ENCODE data around the gene MACO1.

Gene MACO1

GRCh38 chr1:25538191-25538767 is 107.6 kb downstream of the MACO1 start:
- H3K56ac ChIP-seq (ENCODE audit: low read length), result no peak overlapping the region
- H3K4me3 ChIP-seq (ENCODE audit: low read length), result no peak overlapping the region
- no CpG with 5 or more reads among the region's 4 CpGs for WGBS (ENCODE audit: extremely low coverage, insufficient coverage, low lambda C conversion rate)
- no peaks in the 10 kb centered on the region for H3K27me3 ChIP-seq (ENCODE audit: insufficient read depth, low read length, poor library complexity)
- DNase-seq, result no peak
- no peak overlapping the region for H3K27ac ChIP-seq (ENCODE audit: low read depth, low read length)
- H3K9ac ChIP-seq (ENCODE audit: low read length), result no peak overlapping the region
- H4K8ac ChIP-seq (ENCODE audit: low read depth, low read length), result no peak overlapping the region
- H3K4me2 ChIP-seq (ENCODE audit: low read length), result no peak overlapping the region
- no peak overlapping the region for H2AK5ac ChIP-seq (ENCODE audit: low read length)
- no peak overlapping the region for H3K4ac ChIP-seq (ENCODE audit: low read depth, low read length)
- no peaks in the 10 kb centered on the region for H3K79me2 ChIP-seq (ENCODE audit: control insufficient read depth, insufficient read depth, low read length)
- H3K36me3 ChIP-seq (ENCODE audit: control insufficient read depth, insufficient read depth, low read length), result no peaks in the 10 kb centered on the region
- no peak overlapping the region for H3K23ac ChIP-seq (ENCODE audit: low read length)
- no peak overlapping the region for H2BK5ac ChIP-seq (ENCODE audit: low read length)
- H4K5ac ChIP-seq (ENCODE audit: low read length), result no peak overlapping the region
- H2BK15ac ChIP-seq (replicated peaks; ENCODE audit: low read depth), result no peak overlapping the region
- no peaks in the 10 kb centered on the region for H3K79me1 ChIP-seq (ENCODE audit: low read length)
- no peak overlapping the region for H2BK120ac ChIP-seq (ENCODE audit: low read depth, low read length)
- no peak overlapping the region for H3K18ac ChIP-seq (ENCODE audit: low read length)
- no peaks in the 10 kb centered on the region for H3K4me1 ChIP-seq (ENCODE audit: control insufficient read depth, low read depth, low read length)

GRCh38 chr1:25540750-25541342 is 110.1 kb downstream of the MACO1 start:
- no peak overlapping the region for H3K56ac ChIP-seq (ENCODE audit: low read length)
- H2BK5ac ChIP-seq (ENCODE audit: low read length), result no peak overlapping the region
- H4K8ac ChIP-seq (ENCODE audit: low read depth, low read length), result no peak overlapping the region
- H3K4ac ChIP-seq (ENCODE audit: low read depth, low read length), result no peak overlapping the region
- H2BK15ac ChIP-seq (replicated peaks; ENCODE audit: low read depth), result no peak overlapping the region
- no peak overlapping the region for H2AK5ac ChIP-seq (ENCODE audit: low read length)
- H3K36me3 ChIP-seq (ENCODE audit: control insufficient read depth, insufficient read depth, low read length), result no peaks in the 10 kb centered on the region
- no peaks in the 10 kb centered on the region for H3K79me2 ChIP-seq (ENCODE audit: control insufficient read depth, insufficient read depth, low read length)
- no peak overlapping the region for H4K5ac ChIP-seq (ENCODE audit: low read length)
- no peak overlapping the region for H2BK120ac ChIP-seq (ENCODE audit: low read depth, low read length)
- H3K79me1 ChIP-seq (ENCODE audit: low read length), result no peaks in the 10 kb centered on the region
- no peak overlapping the region for H3K4me3 ChIP-seq (ENCODE audit: low read length)
- H3K18ac ChIP-seq (ENCODE audit: low read length), result no peak overlapping the region
- H3K4me1 ChIP-seq (ENCODE audit: control insufficient read depth, low read depth, low read length), result no peaks in the 10 kb centered on the region
- no peak overlapping the region for H3K4me2 ChIP-seq (ENCODE audit: low read length)
- H3K9ac ChIP-seq (ENCODE audit: low read length), result no peak overlapping the region
- no peak for DNase-seq
- no peak overlapping the region for H3K27ac ChIP-seq (ENCODE audit: low read depth, low read length)
- no CpG with 5 or more reads among the region's 13 CpGs for WGBS (ENCODE audit: extremely low coverage, insufficient coverage, low lambda C conversion rate)
- H3K23ac ChIP-seq (ENCODE audit: low read length), result no peak overlapping the region
- no peaks in the 10 kb centered on the region for H3K27me3 ChIP-seq (ENCODE audit: insufficient read depth, low read length, poor library complexity)

GRCh38 chr1:25541425-25541824 is 110.7 kb downstream of the MACO1 start:
- no peak overlapping the region for H3K23ac ChIP-seq (ENCODE audit: low read length)
- H3K4me2 ChIP-seq (ENCODE audit: low read length), result no peak overlapping the region
- no peak for DNase-seq
- H3K9ac ChIP-seq (ENCODE audit: low read length), result no peak overlapping the region
- no peaks in the 10 kb centered on the region for H3K79me2 ChIP-seq (ENCODE audit: control insufficient read depth, insufficient read depth, low read length)
- H4K5ac ChIP-seq (ENCODE audit: low read length), result no peak overlapping the region
- WGBS (ENCODE audit: extremely low coverage, insufficient coverage, low lambda C conversion rate), result no CpG with 5 or more reads among the region's 1 CpG
- no peak overlapping the region for H3K56ac ChIP-seq (ENCODE audit: low read length)
- no peak overlapping the region for H3K27ac ChIP-seq (ENCODE audit: low read depth, low read length)
- H3K4me3 ChIP-seq (ENCODE audit: low read length), result no peak overlapping the region
- H3K27me3 ChIP-seq (ENCODE audit: insufficient read depth, low read length, poor library complexity), result no peaks in the 10 kb centered on the region
- H3K4ac ChIP-seq (ENCODE audit: low read depth, low read length), result no peak overlapping the region
- H3K79me1 ChIP-seq (ENCODE audit: low read length), result no peaks in the 10 kb centered on the region
- H3K18ac ChIP-seq (ENCODE audit: low read length), result no peak overlapping the region
- H2AK5ac ChIP-seq (ENCODE audit: low read length), result no peak overlapping the region
- H2BK120ac ChIP-seq (ENCODE audit: low read depth, low read length), result no peak overlapping the region
- H2BK15ac ChIP-seq (replicated peaks; ENCODE audit: low read depth), result no peak overlapping the region
- no peaks in the 10 kb centered on the region for H3K4me1 ChIP-seq (ENCODE audit: control insufficient read depth, low read depth, low read length)
- H2BK5ac ChIP-seq (ENCODE audit: low read length), result no peak overlapping the region
- no peaks in the 10 kb centered on the region for H3K36me3 ChIP-seq (ENCODE audit: control insufficient read depth, insufficient read depth, low read length)
- H4K8ac ChIP-seq (ENCODE audit: low read depth, low read length), result no peak overlapping the region

- no peak overlapping the region for H2AK5ac ChIP-seq (ENCODE audit: low read length)
- no peak overlapping the region for H3K18ac ChIP-seq (ENCODE audit: low read length)
- H3K79me1 ChIP-seq (ENCODE audit: low read length), result no peaks in the 10 kb centered on the region
- no peak overlapping the region for H2BK15ac ChIP-seq (replicated peaks; ENCODE audit: low read depth)
- no peak overlapping the region for H3K4ac ChIP-seq (ENCODE audit: low read depth, low read length)
- H3K56ac ChIP-seq (ENCODE audit: low read length), result no peak overlapping the region
- H3K27ac ChIP-seq (ENCODE audit: low read depth, low read length), result no peak overlapping the region
- no peaks in the 10 kb centered on the region for H3K79me2 ChIP-seq (ENCODE audit: control insufficient read depth, insufficient read depth, low read length)
- no peak overlapping the region for H2BK120ac ChIP-seq (ENCODE audit: low read depth, low read length)
- DNase-seq, result no peak
- H3K9ac ChIP-seq (ENCODE audit: low read length), result no peak overlapping the region
- H4K5ac ChIP-seq (ENCODE audit: low read length), result no peak overlapping the region
- H3K36me3 ChIP-seq (ENCODE audit: control insufficient read depth, insufficient read depth, low read length), result no peaks in the 10 kb centered on the region
- H3K4me1 ChIP-seq (ENCODE audit: control insufficient read depth, low read depth, low read length), result no peaks in the 10 kb centered on the region
- H4K8ac ChIP-seq (ENCODE audit: low read depth, low read length), result no peak overlapping the region
- H2BK5ac ChIP-seq (ENCODE audit: low read length), result no peak overlapping the region
- H3K23ac ChIP-seq (ENCODE audit: low read length), result no peak overlapping the region
- no peak overlapping the region for H3K4me3 ChIP-seq (ENCODE audit: low read length)
- WGBS (ENCODE audit: extremely low coverage, insufficient coverage, low lambda C conversion rate), result no CpG with 5 or more reads among the region's 8 CpGs
- no peak overlapping the region for H3K4me2 ChIP-seq (ENCODE audit: low read length)
- no peaks in the 10 kb centered on the region for H3K27me3 ChIP-seq (ENCODE audit: insufficient read depth, low read length, poor library complexity)
Observed at GRCh38 chr1:25541889-25542658, 111.4 kb downstream of the MACO1 start.

GRCh38 chr1:25543005-25543424 is 112.3 kb downstream of the MACO1 start:
- Histone ChIP-seq H2AK5ac (ENCODE audit: low read length) (no peak overlapping the region), H3K23ac (ENCODE audit: low read length) (no peak overlapping the region), H3K79me1 (ENCODE audit: low read length) (no peaks in the 10 kb centered on the region), H3K4me1 (ENCODE audit: control insufficient read depth, low read depth, low read length) (no peaks in the 10 kb centered on the region), H3K56ac (ENCODE audit: low read length) (no peak overlapping the region), H4K5ac (ENCODE audit: low read length) (no peak overlapping the region), H3K4me2 (ENCODE audit: low read length) (no peak overlapping the region), H3K4ac (ENCODE audit: low read depth, low read length) (no peak overlapping the region), H2BK15ac (replicated peaks; ENCODE audit: low read depth) (no peak overlapping the region), H3K27me3 (ENCODE audit: insufficient read depth, low read length, poor library complexity) (no peaks in the 10 kb centered on the region), H3K18ac (ENCODE audit: low read length) (no peak overlapping the region), H4K8ac (ENCODE audit: low read depth, low read length) (no peak overlapping the region), H3K79me2 (ENCODE audit: control insufficient read depth, insufficient read depth, low read length) (no peaks in the 10 kb centered on the region), H3K9ac (ENCODE audit: low read length) (no peak overlapping the region), H3K36me3 (ENCODE audit: control insufficient read depth, insufficient read depth, low read length) (no peaks in the 10 kb centered on the region), H3K4me3 (ENCODE audit: low read length) (no peak overlapping the region), H2BK120ac (ENCODE audit: low read depth, low read length) (no peak overlapping the region), H2BK5ac (ENCODE audit: low read length) (no peak overlapping the region), H3K27ac (ENCODE audit: low read depth, low read length) (no peak overlapping the region)
- no CpG with 5 or more reads among the region's 7 CpGs for WGBS (ENCODE audit: extremely low coverage, insufficient coverage, low lambda C conversion rate)
- DNase-seq, result no peak
